ENCODE data around the gene NAB1.

DNA sequence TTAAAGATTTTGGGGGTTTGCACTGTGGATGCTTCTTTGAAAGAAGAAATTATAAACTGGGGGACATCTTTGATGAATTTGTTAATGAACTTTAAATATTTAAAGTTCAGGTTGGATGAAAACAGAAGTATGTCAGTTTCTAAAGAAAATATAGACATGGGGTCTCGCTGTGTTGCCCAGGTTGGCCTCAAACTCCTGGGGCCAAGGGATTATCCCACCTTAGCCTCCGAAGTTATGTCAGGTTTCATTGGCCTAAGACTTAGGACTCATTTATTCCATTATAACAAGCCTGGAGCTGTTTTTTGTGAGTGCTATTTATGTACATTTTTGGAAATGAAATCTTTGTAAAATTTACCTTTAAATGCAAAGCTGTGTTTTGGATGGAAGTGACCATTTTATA, 2.5 kb downstream of the NAB1 start:
- no peak for TF ChIP-seq CTCF (IDR thresholded peaks at IDR 0.05; ENCODE audit: borderline replicate concordance, extremely low read depth, low read length, poor library complexity, severe bottlenecking)
- TF ChIP-seq EZH2 (IDR thresholded peaks at IDR 0.05; ENCODE audit: borderline replicate concordance, low read depth, low read length, severe bottlenecking): no peak
